CD1c-positive myeloid dendritic cell (primary cell): Measurements from ENCODE around the gene IFNL1.
A peak's percentile ranks its signal among the peaks of the same experiment; 100 is the strongest.
"Not testable (repeated sequence)": the region's sequence is repeated elsewhere in the genome, so short reads cannot be mapped to it uniquely, and the experiment has no call there.

Experiments used
- DNase-seq: peaks from one replicate; pipeline ENCODE4 v3.0.0-alpha.2; 2016; ENCODE audit errors: extremely low spot score

The IFNL1 gene

DNA sequence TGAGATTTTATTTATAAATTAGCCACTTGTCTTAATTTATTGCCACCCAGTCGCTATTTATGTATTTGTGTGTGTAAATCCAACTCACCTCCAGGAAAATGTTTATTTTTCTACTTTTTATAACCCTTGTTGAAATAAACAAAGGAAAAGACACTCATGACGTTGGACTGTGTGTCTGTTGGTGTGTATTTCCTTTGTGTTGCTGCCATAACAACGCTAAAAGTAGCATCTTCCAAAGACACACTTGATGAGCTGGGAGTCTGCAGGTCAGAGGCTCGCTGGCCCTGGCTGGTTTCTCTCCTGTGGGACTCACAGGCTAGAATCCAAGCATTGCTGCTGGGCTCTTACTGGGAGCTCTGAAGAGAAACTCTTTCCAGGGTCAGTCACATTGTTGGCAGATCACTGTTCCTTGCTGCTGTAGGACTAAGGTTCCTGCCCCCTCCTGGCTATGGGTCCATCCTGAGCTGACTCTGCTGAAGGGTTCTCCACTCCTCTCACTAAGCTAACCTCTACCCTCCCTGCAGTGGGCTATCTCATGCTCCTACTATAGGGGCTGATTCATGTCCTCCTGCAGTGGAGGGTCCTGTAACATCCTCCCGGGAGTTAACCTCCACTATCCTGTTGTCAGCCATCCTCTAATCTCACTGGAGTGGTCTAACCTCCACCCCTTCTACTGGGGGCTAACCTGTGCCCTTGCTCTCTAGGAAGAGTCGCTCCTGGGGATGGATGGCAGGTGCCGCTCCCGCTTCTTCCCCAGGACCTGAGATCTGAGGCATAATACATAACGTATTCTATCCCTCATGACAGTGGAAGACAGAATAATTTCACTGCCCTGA is 26.0 kb upstream of the IFNL1 start:
- no peak for DNase-seq

DNA sequence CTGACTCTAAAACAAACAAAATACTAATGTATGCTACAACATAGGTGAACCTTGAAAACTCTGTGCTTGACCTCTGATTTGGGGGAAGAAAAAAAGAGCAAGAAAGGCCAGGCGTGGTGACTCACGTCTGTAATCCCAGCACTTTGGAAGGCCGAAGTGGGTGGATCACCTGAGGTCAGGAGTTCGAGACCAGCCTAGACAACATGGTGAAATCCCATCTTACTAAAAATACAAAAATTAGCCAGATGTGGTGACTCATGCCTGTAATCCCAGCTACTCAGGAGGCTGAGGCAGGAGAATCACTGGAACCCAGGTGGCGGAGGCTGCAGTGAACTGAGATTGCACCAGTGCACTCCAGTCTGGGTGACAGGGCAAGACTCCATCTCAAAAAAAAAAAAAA is 22.3 kb upstream of the IFNL1 start:
- DNase-seq, result not testable (repeated sequence)

DNA sequence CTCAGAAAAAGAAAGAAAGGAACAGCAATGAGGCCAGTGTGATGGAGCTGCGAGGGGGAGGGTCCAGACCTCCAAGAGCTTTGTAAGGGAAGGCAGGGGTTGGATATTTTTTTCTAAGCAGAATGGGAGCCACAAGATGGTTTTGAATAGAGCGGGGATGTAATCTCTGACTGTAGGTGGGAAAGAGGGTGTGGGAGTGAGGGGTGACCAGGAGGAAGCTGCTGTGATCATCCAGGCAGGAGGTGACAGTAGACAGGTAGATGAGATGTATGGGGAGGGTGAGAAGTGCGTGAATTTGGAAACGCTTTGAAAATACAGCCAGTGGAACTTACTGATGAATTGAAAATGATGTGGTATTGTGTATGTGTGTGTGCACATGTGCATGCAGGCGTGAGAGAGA is 20.6 kb upstream of the IFNL1 start:
- no peak for DNase-seq

DNA sequence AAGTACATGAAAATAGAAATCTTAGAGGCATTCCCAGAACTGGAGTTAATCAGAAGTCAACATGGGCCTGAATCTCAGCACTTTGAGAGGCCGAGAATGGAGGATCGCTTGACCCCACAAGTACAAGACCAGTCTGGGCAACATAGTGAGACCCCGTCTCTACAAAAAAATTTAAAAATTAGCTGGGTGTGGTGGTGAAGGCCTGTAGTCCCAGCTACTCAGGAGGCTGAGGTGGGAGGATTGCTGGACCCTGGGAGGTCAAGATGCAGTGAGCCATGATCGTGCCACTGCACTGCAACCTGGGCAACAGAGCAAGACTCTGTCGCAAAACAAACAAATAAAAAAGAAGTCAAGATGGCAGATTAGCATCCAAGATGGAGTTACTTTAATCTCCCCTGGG is 19.5 kb upstream of the IFNL1 start:
- DNase-seq, result no peak

DNA sequence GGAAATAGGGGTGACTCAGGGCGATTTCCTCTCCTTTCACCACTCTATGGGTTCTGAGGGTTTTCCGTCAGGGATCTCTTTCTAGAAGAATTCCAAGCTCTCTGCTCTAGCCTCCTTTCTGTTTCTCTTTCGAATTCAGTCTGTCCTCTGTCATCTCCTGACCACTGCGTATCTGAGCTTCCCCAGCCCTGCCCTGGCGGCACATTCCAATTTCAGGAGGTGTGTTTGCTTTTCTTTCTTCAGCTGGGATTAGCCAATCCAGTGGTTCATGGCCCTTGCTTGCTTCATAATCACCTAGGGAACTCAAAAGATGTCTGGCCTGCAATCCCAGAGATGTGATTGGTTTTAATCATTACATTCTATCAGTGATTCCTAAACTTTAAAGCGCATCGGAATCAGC is 18.6 kb upstream of the IFNL1 start:
- no peak for DNase-seq

DNA sequence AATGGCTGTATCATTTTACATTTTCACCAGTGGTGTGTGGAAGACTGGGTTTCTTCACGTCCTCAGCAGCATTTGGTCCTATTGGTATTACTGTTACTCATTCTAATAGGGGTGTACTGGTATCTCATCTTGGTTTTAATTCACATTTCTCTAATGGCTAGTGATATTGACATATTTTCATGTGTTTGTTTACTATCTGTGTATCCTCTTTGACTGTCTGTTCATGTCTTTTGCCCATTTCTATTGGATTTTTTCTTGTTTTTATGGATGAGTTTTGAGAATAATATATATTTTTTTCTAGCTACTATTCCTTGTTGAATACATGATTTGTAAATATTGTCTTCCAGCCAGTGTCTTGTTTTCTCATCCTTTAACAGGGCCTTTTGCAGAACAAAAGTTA is 14.2 kb upstream of the IFNL1 start:
- DNase-seq, result no peak

DNA sequence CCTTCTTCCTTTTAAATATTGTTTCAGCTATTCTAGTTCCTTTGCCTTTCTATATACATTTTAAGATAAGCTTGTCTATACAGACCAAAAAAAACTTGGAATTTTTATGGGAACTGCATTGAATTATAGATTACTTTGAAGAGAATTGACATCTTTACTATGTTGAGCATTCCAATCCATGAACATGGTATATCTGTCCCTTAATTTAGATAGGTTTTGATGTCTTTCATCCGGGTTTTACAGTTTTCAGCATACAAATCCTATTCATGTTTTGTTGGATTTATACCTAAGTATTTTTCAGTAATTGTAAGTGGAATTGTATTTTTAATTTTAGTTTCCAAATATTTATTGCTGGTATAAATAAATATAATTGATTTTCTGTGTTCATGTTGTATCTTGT is 12.2 kb upstream of the IFNL1 start:
- DNase-seq, result no peak

DNA sequence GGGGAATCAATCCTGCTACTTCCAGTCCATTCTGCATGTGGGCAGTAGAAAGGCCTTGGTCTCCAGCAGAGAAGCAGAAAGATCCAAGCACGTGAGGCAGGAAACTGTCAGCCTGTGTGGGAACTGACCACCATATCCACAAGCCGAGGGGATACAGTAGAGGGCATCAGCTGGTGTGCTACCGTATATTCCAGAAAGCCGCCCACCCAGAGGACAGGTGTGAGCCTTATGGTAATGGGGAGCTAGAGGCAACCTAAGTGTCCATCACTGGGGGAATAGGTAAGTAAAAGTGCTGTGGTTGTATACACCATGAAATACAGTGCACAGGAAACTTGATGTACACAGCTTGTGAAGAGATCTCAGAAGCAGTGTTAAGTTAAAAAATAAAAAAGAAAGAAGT is 2.8 kb upstream of the IFNL1 start:
- no peak for DNase-seq

DNA sequence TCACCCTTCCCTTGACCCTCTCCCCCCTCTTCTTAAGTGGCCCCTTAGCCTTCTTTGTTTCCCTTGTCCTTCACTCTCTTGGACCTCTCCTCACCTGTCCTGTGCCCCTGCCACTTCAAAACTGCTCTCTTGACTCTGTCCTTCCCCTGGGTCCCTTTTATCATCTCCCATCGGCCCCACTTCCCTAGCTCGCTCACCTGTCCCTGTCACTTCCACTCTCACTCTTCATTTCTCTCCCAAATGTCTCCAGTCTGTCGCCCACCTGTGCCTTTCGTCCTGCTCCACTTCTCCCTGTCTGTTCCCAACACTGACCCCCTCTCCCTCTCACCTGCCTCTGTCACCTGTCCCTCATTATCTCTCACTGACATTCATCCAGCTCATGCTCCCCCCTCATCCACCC is 699 bp downstream of the IFNL1 start:
- DNase-seq, result no peak

DNA sequence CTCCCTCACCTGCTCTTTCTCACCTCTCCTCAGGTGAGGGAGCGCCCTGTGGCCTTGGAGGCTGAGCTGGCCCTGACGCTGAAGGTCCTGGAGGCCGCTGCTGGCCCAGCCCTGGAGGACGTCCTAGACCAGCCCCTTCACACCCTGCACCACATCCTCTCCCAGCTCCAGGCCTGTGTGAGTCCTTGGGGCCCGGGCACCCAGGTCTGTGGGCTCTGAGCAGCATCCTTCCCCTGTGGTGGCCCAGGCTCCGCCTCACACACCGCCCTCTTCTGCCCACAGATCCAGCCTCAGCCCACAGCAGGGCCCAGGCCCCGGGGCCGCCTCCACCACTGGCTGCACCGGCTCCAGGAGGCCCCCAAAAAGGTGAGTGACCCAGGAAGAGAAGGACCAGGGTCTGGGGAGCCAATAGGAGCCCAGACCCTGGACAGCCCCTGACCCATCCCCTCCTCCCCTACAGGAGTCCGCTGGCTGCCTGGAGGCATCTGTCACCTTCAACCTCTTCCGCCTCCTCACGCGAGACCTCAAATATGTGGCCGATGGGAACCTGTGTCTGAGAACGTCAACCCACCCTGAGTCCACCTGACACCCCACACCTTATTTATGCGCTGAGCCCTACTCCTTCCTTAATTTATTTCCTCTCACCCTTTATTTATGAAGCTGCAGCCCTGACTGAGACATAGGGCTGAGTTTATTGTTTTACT is 1.9 kb downstream of the IFNL1 start:
- no peak for DNase-seq

DNA sequence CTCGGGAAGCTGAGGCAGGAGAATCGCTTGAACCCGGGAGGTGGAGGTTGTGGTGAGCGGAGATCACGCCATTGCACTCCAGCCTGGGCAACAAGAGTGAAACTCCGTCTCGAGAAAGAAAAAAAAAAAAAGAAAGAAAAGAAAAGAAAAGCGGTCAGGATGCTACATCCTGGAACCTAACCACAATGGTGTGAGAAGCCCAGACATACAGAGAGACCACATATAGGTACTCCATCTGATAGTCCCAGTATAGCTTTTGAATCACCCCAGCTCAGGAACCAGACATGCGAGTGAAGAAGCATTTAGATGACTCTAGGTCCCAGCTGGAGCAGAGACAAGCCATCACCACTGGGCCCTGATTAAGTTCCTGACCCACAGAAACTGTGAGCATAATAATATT is 3.2 kb downstream of the IFNL1 start:
- DNase-seq, result no peak

DNA sequence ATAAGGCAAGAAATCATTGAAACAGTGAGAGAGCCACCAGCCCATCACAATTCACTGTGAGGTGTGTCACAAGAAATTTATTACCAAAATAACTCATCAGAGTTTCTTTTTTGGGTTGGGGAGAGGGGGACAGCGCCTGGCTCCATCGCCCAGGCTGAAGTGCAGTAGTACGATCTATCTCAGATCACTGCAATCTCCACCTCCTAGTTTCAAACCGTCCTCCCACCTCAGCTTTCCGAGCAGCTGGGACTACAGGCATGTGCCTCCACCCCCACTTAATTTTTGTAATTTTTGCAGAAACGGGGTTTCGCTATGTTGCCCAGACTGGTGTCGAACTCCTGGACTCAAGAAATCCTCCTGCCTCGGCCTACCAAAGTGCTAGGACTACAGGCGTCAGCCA is 3.6 kb downstream of the IFNL1 start:
- no peak for DNase-seq

DNA sequence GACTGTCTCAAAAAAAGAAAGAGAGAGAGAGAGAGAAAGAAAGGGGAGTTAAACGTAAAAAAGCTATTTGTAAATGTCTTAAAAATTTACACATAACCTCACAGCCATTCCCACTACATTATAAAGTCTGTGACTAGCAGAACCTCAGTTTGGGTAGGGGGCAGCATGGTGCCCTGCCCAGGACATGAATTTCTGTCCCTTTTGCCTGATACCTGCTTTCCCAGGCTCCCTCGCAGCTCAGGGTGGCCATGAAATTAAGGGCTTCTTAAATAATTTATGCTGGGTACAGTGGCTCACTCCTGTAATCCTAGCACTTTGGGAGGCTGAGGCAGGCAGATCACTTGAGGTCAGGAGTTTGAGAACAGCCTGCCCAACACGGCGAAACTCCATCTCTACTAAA is 4.8 kb downstream of the IFNL1 start:
- DNase-seq, result no peak

DNA sequence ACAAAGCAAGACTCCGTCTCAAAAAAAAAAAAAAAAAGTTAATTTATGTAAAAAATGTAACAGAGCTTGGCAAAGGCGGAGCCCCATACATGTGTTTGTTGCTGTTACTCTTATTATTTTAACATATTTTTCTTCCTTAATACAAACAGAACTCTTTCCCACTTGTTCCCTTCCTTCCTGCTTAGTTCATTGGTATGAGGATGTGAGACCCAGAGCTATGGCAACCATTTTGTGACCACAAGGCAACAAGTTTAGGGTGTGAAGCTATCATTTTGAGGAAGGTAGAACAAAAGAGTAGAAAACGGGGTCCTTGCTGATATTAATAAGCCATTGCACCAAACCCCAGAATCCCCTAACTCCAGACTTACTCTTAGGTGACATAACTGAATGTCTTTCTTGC is 5.4 kb downstream of the IFNL1 start:
- DNase-seq, result peak; percentile 58

DNA sequence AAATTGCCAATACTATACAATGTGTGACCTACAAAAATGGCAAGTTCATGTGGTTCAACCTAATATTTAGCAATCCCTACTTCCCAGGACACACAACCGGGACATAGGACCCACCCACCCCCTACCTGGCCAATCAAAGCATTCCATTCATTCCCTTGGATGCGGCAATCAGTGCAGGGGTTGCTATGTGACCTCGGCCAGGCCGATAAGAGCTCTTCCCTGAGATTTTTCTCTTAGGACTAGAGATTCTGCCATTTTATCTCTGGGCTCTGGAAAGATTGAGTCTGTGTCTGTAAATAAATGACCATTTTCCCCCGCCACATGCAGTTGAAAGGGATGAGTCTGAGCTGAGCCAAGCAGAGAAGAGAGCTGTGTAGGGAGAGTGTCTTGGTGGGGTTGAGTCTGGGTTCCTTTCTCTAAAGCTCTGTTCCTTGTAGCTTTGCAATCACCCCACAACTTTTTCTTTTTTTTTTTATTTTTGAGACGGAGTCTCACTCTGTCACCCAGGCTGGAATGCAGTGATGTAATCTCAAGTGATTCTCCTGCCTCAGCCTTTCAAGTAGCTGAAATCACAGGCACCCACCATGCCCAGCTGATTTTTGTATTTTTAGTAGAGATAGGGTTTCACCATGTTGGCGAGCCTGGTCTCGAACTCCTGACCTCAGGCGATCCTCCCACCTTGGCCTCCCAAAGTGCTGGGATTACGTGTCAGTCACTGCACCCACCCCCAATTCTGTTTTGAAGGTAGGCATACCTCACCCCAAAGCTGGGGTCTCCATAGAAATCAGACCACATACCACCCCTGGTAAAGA is 7.4 kb downstream of the IFNL1 start:
- DNase-seq, result no peak

DNA sequence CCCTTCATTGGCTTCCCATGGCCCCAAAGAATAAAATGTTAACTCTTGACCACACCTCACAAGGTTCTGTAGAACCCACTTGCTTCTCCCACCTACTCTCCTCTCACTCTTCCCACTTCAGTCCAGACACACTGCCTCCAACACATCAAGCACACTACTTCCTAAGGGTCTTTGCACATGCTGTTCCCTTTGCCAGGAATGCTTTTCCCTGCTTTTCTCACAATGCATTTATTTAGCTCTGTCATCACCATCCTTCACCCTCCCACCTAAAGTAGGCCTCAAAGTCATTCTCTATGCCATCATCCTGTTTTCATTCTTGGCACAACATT is 7.9 kb downstream of the IFNL1 start:
- no peak for DNase-seq

DNA sequence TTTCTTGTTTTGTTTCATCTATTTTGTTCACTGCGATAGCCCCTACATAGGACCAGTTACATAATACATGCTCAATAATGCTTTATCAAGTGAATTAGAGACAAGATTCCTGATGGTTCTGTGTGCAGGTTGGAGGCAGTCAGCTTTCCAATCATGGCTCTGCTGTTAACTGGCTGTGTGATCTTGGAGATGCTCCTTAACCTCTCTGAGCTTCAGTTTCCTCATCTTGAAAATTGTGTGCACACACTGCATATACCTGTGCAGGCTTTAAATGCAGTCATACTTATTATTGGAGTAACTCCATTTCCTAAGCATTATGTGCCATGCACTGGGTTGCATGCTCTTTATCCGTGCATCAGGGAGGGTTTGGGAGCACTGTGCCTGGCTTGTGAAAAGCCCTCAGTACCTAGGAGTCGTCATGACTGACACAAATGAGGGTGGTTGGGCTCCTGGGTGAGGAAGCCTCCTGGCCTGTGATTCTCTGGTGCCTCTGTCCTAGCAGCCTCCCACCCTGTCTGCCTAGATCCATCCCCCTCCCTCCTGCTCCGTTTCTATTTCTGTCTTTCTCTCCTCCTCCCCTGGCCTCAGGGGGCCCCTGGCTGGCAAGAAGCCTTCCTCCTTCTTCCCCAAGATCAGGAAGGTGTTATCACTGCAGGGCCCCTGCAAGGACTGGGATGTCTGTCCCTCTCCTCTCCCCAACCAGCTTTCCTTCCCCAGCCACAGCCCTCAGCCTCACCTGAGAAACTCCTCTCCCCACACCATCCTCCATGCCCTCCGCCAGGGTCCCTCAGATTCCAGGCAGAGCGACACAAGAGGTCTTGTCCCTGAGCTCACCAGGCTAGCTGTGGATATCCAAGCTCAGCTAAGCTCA is 8.7 kb downstream of the IFNL1 start:
- DNase-seq, result no peak

DNA sequence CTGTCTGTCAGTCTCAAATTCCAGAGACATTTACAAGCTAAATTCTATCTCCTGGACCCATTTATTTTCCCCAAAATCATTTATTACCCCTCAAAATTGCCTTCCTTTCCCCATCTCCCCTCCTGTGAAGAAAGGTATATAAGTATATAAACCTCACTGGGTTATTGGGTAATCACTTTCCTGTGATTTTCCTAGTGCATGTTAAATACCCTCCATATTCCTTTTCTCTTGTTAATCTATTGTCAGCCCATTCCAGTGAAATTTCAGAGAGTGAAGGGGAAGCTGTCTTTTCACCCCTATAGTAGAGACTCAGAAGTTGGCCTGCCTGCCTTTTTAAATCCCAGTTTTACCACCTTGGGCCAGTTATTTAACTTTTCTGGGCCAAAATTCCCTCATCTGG is 9.9 kb downstream of the IFNL1 start:
- DNase-seq, result no peak

DNA sequence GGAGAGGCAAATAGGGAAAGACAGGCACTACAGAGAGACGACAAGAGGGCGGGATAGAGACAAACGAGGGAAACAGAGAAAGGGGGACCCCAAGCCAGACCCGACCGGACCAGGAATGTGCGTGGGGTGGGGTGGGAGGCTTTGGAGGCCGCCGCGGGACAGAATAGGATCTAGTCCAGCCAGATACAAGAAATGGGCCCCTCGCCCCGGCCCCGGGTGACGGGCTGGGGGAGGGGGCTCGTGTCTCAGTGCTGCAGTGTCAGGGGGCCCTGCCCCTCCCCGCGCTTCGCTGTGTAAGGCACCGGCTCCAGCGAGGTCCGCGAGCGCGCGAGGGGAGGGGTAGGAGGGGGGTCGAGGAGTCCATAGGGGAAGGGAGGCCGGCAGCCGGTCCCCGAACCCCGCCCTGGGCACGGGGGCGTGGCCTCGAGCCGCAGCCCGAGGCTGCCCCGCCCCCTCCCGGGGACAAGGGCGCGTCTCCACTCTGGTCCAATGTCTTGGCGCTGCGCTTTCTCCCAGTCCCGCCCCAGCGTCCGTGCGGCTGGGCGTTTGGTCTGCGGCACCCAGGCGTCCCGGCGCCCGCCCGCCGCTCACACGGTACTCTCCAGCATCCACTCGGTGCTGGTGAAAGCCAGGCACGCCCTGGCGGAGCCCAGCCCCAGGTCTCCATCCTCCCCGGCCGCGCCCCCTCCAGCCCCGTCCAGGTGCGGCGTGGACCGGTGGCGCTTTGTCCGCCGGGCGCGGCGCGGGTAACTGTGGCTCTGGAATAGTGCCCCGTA is 11.0 kb downstream of the IFNL1 start:
- DNase-seq, result no peak

DNA sequence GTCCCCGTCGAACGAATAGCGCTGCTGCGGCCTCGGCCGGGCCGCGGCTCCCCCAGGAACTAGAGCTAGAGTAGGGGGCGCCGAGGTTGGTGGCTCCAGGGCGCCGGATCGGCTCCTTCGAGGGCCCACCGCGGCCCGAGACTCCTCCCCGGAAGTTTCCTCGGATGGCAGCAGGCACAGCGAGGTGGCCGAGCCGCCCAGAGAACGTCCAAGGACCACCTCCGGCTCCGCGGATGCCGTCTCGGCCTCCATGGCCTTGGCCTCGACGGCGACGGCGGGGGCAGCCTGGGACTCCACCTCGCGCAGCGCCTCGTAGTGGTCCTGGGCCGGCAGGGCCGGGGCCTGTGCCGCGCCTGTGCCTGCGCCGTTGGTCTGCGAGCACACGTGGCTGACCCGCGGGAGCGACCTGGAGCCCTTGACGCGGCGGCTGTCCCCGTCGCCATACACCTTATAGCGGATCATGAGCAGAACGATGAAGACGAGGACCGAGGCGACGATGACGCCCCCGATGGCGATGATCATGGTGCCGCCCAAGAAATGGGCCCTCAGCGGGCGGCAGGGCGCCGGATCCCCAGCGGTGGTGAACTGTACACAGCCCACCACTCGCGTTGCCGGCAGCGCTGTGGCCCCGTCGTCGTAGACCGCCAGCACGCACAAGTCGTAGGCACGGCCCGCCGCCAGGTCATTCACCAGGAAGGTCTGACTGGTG is 11.8 kb downstream of the IFNL1 start:
- no peak for DNase-seq
